DMS 273 (cell line): ENCODE measurements around the gene SARDH.

Experiments used
- DNase-seq: peaks from one replicate; lab custom pipeline; 2025; ENCODE audit not compliant: unreplicated experiment; lab: John Stamatoyannopoulos, UW

SARDH gene

GRCh38 chr9:133653638-133654037 is 84.5 kb downstream of the SARDH start:
- DNase-seq = no peak

GRCh38 chr9:133650026-133650425 is 88.1 kb downstream of the SARDH start:
- DNase-seq = no peak

GRCh38 chr9:133649194-133649593 is 89.0 kb downstream of the SARDH start:
- DNase-seq = no peak

- DNase-seq = no peak
Observed at GRCh38 chr9:133647765-133648469, 90.2 kb downstream of the SARDH start.

- DNase-seq = no peak
Observed at GRCh38 chr9:133647148-133647547, 91.0 kb downstream of the SARDH start.

- no peak for DNase-seq
Observed at GRCh38 chr9:133645021-133645765, 93.0 kb downstream of the SARDH start.

GRCh38 chr9:133643978-133644760 is 94.0 kb downstream of the SARDH start:
- DNase-seq = no peak

- no peak for DNase-seq
Observed at GRCh38 chr9:133643362-133643755, 94.8 kb downstream of the SARDH start.

GRCh38 chr9:133642708-133643361 is 95.3 kb downstream of the SARDH start:
- DNase-seq = no peak

GRCh38 chr9:133641861-133642595 is 96.1 kb downstream of the SARDH start:
- no peak for DNase-seq

- DNase-seq = no peak
Observed at GRCh38 chr9:133641396-133641655, 96.8 kb downstream of the SARDH start.

GRCh38 chr9:133640580-133641395 is 97.4 kb downstream of the SARDH start:
- DNase-seq = peak; percentile 44

- DNase-seq = no peak
Observed at GRCh38 chr9:133640160-133640559, 98.0 kb downstream of the SARDH start.

GRCh38 chr9:133639613-133640012 is 98.5 kb downstream of the SARDH start:
- no peak for DNase-seq

- no peak for DNase-seq
Observed at GRCh38 chr9:133638711-133639110, 99.4 kb downstream of the SARDH start.

GRCh38 chr9:133638076-133638475 is 100.1 kb downstream of the SARDH start:
- no peak for DNase-seq

- no peak for DNase-seq
Observed at GRCh38 chr9:133637451-133638055, 100.6 kb downstream of the SARDH start.

- DNase-seq = no peak
Observed at GRCh38 chr9:133636902-133637301, 101.2 kb downstream of the SARDH start.
